NOMO-1 treated with dmso at 0.1 percent for 144 hours (cell line): ENCODE results near the gene TMC8.
"Not testable (repeated sequence)": the region's sequence is repeated elsewhere in the genome, so short reads cannot be mapped to it uniquely, and the experiment has no call there.

Experiments
- DNase-seq: peaks from one replicate; lab custom pipeline; 2025; ENCODE audit not compliant: unreplicated experiment; lab: John Stamatoyannopoulos, UW

The TMC8 gene

GRCh38 chr17:78108726-78109488 is 21.7 kb upstream of the TMC8 start:
- no peak for DNase-seq

- no peak for DNase-seq
Observed at GRCh38 chr17:78109489-78109761, 21.1 kb upstream of the TMC8 start.

GRCh38 chr17:78110363-78111015 is 20.1 kb upstream of the TMC8 start:
- no peak for DNase-seq

GRCh38 chr17:78111016-78111726 is 19.4 kb upstream of the TMC8 start:
- no peak for DNase-seq

GRCh38 chr17:78111727-78112517 is 18.6 kb upstream of the TMC8 start:
- DNase-seq, result no peak

GRCh38 chr17:78112518-78113471 is 17.8 kb upstream of the TMC8 start:
- DNase-seq, result peak; percentile 63

- no peak for DNase-seq
Observed at GRCh38 chr17:78113804-78114785, 16.5 kb upstream of the TMC8 start.

- DNase-seq, result no peak
Observed at GRCh38 chr17:78114831-78115723, 15.5 kb upstream of the TMC8 start.

- DNase-seq, result not testable (repeated sequence)
Observed at GRCh38 chr17:78115803-78116202, 14.8 kb upstream of the TMC8 start.

- no peak for DNase-seq
Observed at GRCh38 chr17:78116411-78116810, 14.2 kb upstream of the TMC8 start.

- no peak for DNase-seq
Observed at GRCh38 chr17:78117027-78117981, 13.3 kb upstream of the TMC8 start.

GRCh38 chr17:78118801-78119241 is 11.8 kb upstream of the TMC8 start:
- no peak for DNase-seq

GRCh38 chr17:78120537-78120936 is 10.0 kb upstream of the TMC8 start:
- no peak for DNase-seq

GRCh38 chr17:78120971-78121800 is 9.4 kb upstream of the TMC8 start:
- no peak for DNase-seq

GRCh38 chr17:78121801-78122215 is 8.8 kb upstream of the TMC8 start:
- no peak for DNase-seq
